ENCODE results near the gene GRAMD2B.

GRCh38 chr5:126438868-126439267, 15.7 kb downstream of the GRAMD2B start:
- no peak for TF ChIP-seq POLR2A (IDR thresholded peaks at IDR 0.05)
- TF ChIP-seq, protein P1, sequence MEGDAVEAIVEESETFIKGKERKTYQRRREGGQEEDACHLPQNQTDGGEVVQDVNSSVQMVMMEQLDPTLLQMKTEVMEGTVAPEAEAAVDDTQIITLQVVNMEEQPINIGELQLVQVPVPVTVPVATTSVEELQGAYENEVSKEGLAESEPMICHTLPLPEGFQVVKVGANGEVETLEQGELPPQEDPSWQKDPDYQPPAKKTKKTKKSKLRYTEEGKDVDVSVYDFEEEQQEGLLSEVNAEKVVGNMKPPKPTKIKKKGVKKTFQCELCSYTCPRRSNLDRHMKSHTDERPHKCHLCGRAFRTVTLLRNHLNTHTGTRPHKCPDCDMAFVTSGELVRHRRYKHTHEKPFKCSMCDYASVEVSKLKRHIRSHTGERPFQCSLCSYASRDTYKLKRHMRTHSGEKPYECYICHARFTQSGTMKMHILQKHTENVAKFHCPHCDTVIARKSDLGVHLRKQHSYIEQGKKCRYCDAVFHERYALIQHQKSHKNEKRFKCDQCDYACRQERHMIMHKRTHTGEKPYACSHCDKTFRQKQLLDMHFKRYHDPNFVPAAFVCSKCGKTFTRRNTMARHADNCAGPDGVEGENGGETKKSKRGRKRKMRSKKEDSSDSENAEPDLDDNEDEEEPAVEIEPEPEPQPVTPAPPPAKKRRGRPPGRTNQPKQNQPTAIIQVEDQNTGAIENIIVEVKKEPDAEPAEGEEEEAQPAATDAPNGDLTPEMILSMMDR (IDR thresholded peaks at IDR 0.05), result no peak
